Panc1 (cell line): ENCODE results near the gene RNF38. TPM values are rescaled to one million over a fixed set of nuclear protein-coding genes. Genes with fewer than 3 reads are reported as not detected.
"Not testable (repeated sequence)": the region's sequence is repeated elsewhere in the genome, so short reads cannot be mapped to it uniquely, and the experiment has no call there.

Source experiments
- ATAC-seq: fragments of 200-7000 bp; cut with Tn5 transposase; 2 replicates; pipeline ENCODE4 v1.9.1; 2020; ENCODE audit warnings: mild to moderate bottlenecking, moderate library complexity
- BruUV-seq: library from RNA; stranded (reverse); fragments of 400-500 nt; replicated peaks from 2 replicates; lab custom pipeline; 2021; lab: Mats Ljungman, UMichigan
- CTCF ChIA-PET: fragments of 300-600 bp; sonication (Branson Sonifier 250); formaldehyde crosslinking; loops from one replicate; lab custom pipeline; 2022; ENCODE audit warnings: antibody characterized with exemption; lab: Charles Lee
- POLR2A ChIA-PET: fragments of 300-600 bp; sonication (Branson Sonifier 250); formaldehyde crosslinking; loops from one replicate; lab custom pipeline; 2022; ENCODE audit warnings: antibody characterized with exemption; lab: Charles Lee
- DNase-seq: peaks from one replicate; pipeline ENCODE4 v3.0.0-alpha.2; 2010; ENCODE audit warnings: low read depth, low spot score
- H3K27ac ChIP-seq: 2 replicates; pipeline ENCODE4 v1.5.1; 2011; ENCODE audit warnings: mild to moderate bottlenecking, low read length, inconsistent platforms
- H3K27me3 ChIP-seq: fragments of 200-500 bp; sonication (Bioruptor generic); 2 replicates; pipeline ENCODE4 v1.6.0; 2014; ENCODE audit warnings: low read length, inconsistent platforms; ENCODE audit not compliant: control insufficient read depth, insufficient read depth
- H3K36me3 ChIP-seq: fragments of 200-500 bp; sonication (Bioruptor generic); 2 replicates; pipeline ENCODE4 v1.5.1; 2014; ENCODE audit warnings: inconsistent platforms, mild to moderate bottlenecking, low read length, moderate library complexity; ENCODE audit not compliant: control insufficient read depth, insufficient read depth
- H3K4me1 ChIP-seq: 2 replicates; pipeline ENCODE4 v1.5.1; 2011; ENCODE audit warnings: inconsistent platforms, mild to moderate bottlenecking, low read length, moderate library complexity; ENCODE audit not compliant: control insufficient read depth, insufficient read depth
- H3K4me3 ChIP-seq, 2 experiments: 2 replicates each; pipeline ENCODE4 v1.5.1; 2011 to 2012; ENCODE audit warnings: low read depth in 2 of 2, low read length in 2 of 2, mild to moderate bottlenecking in 2 of 2, inconsistent platforms in 1 of 2, moderate library complexity in 1 of 2
- H3K9me3 ChIP-seq: fragments of 200-500 bp; sonication (Bioruptor generic); 2 replicates; pipeline ENCODE4 v1.5.1; 2014; ENCODE audit warnings: low read depth, mild to moderate bottlenecking, inconsistent platforms, low read length, moderate library complexity; ENCODE audit not compliant: control insufficient read depth, insufficient read depth
- POLR2AphosphoS5 ChIP-seq: IDR thresholded peaks from 2 replicates; pipeline ENCODE4 v1.6.1; 2012; ENCODE audit warnings: mild to moderate bottlenecking, low read depth, low read length, moderate library complexity
- REST ChIP-seq, 2 experiments: IDR thresholded peaks; 2 replicates each; pipeline ENCODE4 v1.6.1; 2011 to 2012; ENCODE audit warnings: low read depth in 2 of 2, control low read depth in 1 of 2, low read length in 1 of 2, mild to moderate bottlenecking in 1 of 2, moderate library complexity in 1 of 2; ENCODE audit not compliant: insufficient read depth in 1 of 2
- SIN3A ChIP-seq: IDR thresholded peaks from 2 replicates; pipeline ENCODE4 v1.6.1; 2012; ENCODE audit warnings: low read depth, mild to moderate bottlenecking, low read length, moderate library complexity, borderline replicate concordance; ENCODE audit not compliant: insufficient read depth
- TCF7L2 ChIP-seq: IDR thresholded peaks from 2 replicates; pipeline ENCODE4 v1.6.1; 2011; ENCODE audit warnings: mild to moderate bottlenecking, low read depth, low read length, inconsistent platforms
- in situ Hi-C: cut with HindIII; loops from 2 replicates; pipeline ENCODE4 v1.10.0; 2016; ENCODE audit warnings: low sequenced_read_pairs, low pct_unique_long_range_greater_than_20kb
- intact Hi-C: fragments of 100-400 bp; cut with micrococcal nuclease; formaldehyde crosslinking; loops from one replicate; pipeline ENCODE4 v1.10.0; 2022; ENCODE audit not compliant: unreplicated experiment
- total RNA-seq: library from RNA; stranded (reverse); gene quantifications from one replicate; pipeline ENCODE4 v1.2.1, GENCODE V29; 2021; ENCODE audit not compliant: unreplicated experiment
- TF ChIP-seq, protein P1 (sequence below): fragments of 450-650 bp; IDR thresholded peaks from 2 replicates; pipeline ENCODE4 v1.5.1; 2017; ENCODE audit warnings: mild to moderate bottlenecking

RNF38 gene
- total RNA-seq, 1 experiment from 2014 or later, result 78.0 TPM

DNA sequence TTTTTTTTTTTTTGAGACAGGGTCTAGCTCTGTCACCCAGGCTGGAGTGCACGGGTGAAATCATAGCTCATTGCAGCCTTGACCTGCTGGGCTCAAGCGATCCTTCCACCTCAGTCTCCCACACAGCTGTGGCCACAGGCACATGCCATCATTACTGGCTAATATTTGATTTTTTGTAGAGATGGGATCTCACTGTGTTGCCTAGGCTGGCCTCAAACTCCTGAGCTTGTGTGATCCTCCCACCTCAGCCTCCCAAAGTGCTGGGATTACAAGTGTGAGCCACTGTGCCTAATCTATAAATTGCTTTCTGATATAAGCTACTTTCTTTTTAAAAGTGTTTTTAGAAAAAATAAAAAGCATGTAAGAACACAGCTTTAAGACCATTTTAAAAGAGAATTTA lies 85.3 kb downstream of the RNF38 start:
- Histone ChIP-seq H3K4me3 (no peak overlapping the region), H3K4me1 (peaks cover 36% of the 10 kb centered on the region), H3K9me3 (no peaks in the 10 kb centered on the region), H3K27ac (peak overlapping the region; percentile 40; the same call in 1 of the 2 replicates), H3K36me3 (no peaks in the 10 kb centered on the region), H3K27me3 (no peaks in the 10 kb centered on the region)
- DNase-seq (no peak), ATAC-seq (no peak)
- ChIA-PET POLR2A (interaction anchor here (0.6 kb wide), 1 partner anchor 66 kb away, joined by 8 read pairs; no protein-coding TSS in a partner anchor), CTCF (interaction anchor here (0.5 to 0.6 kb wide), 2 partner anchors 8 to 254 kb away, joined by 5 to 8 read pairs; no protein-coding TSS in a partner anchor)
- in situ Hi-C loops (no loop called here), intact Hi-C loops (no loop called here)
- TF ChIP-seq SIN3A (no peak), REST (IDR thresholded peaks at IDR 0.05; ENCODE audit: insufficient read depth in 1 of 2, low read depth in 2 of 2, low read length in 1 of 2) (no peak), POLR2AphosphoS5 (no peak), TCF7L2 (no peak)
- TF ChIP-seq, protein P1, sequence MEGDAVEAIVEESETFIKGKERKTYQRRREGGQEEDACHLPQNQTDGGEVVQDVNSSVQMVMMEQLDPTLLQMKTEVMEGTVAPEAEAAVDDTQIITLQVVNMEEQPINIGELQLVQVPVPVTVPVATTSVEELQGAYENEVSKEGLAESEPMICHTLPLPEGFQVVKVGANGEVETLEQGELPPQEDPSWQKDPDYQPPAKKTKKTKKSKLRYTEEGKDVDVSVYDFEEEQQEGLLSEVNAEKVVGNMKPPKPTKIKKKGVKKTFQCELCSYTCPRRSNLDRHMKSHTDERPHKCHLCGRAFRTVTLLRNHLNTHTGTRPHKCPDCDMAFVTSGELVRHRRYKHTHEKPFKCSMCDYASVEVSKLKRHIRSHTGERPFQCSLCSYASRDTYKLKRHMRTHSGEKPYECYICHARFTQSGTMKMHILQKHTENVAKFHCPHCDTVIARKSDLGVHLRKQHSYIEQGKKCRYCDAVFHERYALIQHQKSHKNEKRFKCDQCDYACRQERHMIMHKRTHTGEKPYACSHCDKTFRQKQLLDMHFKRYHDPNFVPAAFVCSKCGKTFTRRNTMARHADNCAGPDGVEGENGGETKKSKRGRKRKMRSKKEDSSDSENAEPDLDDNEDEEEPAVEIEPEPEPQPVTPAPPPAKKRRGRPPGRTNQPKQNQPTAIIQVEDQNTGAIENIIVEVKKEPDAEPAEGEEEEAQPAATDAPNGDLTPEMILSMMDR, result no peak
- no TSS peak for BruUV-seq

DNA sequence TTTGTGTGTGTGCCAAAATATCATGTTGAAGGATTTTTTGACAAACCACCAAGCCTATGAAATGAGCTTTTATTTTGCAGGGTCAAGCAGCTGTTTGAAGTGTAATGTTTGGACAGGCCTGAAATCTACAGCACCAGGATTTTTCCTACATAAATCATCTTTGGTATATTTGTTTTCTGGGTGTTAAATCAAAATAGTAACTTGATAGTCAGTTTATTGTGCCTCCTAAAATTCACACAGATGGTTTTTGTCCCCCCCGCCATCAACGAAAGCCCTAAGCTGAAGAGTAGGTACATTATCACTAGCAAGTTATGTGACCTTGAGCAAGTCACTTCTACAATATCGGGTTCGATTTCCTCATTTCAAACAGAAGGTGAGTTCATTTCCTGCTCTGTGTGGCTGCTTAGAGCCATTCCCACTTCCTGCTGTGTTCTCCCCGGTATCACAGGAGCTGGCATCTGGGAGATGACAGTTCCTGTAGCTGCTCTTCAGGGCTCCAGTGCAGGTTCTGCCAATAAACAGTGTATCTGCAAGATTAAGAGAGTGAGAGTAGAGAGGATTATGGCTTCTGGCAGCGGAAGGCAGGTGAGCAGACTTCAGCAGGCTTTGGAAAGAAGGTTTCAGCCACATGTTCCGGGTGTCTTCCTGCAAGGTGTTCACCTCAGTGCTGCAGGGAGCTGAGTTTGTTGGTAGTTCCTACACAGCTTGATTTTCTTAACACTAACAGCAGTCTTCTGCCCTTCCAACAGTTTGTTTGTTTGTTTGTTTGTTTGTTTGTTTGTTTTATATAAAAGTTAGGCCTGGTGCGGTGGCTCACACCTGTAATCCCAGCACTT lies 93.4 kb downstream of the RNF38 start:
- TF ChIP-seq, protein P1, result no peak
- TF ChIP-seq POLR2AphosphoS5 (0 out of 2 replicates have a peak, but pooled peaks have one; percentile 39), TCF7L2 (peak; percentile 97), REST (IDR thresholded peaks at IDR 0.05; ENCODE audit: insufficient read depth in 1 of 2, low read depth in 2 of 2, low read length in 1 of 2) (no peak), SIN3A (no peak)
- no TSS peak for BruUV-seq
- Histone ChIP-seq H3K27me3 (no peaks in the 10 kb centered on the region), H3K9me3 (no peaks in the 10 kb centered on the region), H3K27ac (peak overlapping the region; percentile 80), H3K36me3 (no peaks in the 10 kb centered on the region), H3K4me1 (peaks cover 11% of the 10 kb centered on the region), H3K4me3 (no peak overlapping the region)
- intact Hi-C loops (no loop called here), in situ Hi-C loops (no loop called here)
- ATAC-seq (peak; percentile 87), DNase-seq (peak; percentile 73)
- ChIA-PET CTCF (no interaction called here), POLR2A (interaction anchor here (0.6 kb wide), 1 partner anchor 104 kb away, joined by 6 read pairs; no protein-coding TSS in a partner anchor)

- in situ Hi-C loops, DNase-seq, H3K36me3 ChIP-seq, H3K27me3 ChIP-seq, H3K9me3 ChIP-seq, H3K4me3 ChIP-seq, intact Hi-C loops, POLR2A ChIA-PET, ATAC-seq: not testable (repeated sequence)
- H3K4me1 ChIP-seq, result peaks cover 11% of the 10 kb centered on the region
- peak overlapping the region; percentile 45; the same call in 1 of the 2 replicates for H3K27ac ChIP-seq
- BruUV-seq, result TSS peak; percentile 62
- CTCF ChIA-PET, result interaction anchor here (0.7 kb wide), 1 partner anchor 250 kb away, joined by 6 read pairs; no protein-coding TSS in a partner anchor
Observed at GRCh38 chr9:36304366-36304765, 95.7 kb downstream of the RNF38 start.
